Fibroblast of lung (primary cell): ENCODE results near the gene DNPEP. TPM values are rescaled to one million over a fixed set of nuclear protein-coding genes. Genes with fewer than 3 reads are reported as not detected.

ENCODE experiments used
- DNase-seq, 2 donors: peaks; one replicate each; pipeline versions ENCODE4 v3.0.0 to v3.0.0-alpha.2; 2010; ENCODE audit warnings: low read depth in 2 of 2
- H2AFZ ChIP-seq: 2 replicates; pipeline ENCODE4 v1.5.1; 2012; ENCODE audit warnings: low read length, control low read depth, inconsistent platforms
- H3K27ac ChIP-seq: 2 replicates; pipeline ENCODE4 v1.5.1; 2011; ENCODE audit warnings: low read length, control low read depth; ENCODE audit not compliant: insufficient read depth
- H3K27me3 ChIP-seq: 2 replicates; pipeline ENCODE4 v1.5.1; 2011; ENCODE audit warnings: mild to moderate bottlenecking, low read length; ENCODE audit not compliant: control insufficient read depth, insufficient read depth
- H3K36me3 ChIP-seq: 2 replicates; pipeline ENCODE4 v1.5.1; 2011; ENCODE audit warnings: low read length; ENCODE audit not compliant: control insufficient read depth, insufficient read depth
- H3K4me1 ChIP-seq: 2 replicates; pipeline ENCODE4 v1.5.1; 2011; ENCODE audit warnings: low read length; ENCODE audit not compliant: control insufficient read depth, insufficient read depth; ENCODE audit errors: extremely low read depth
- H3K4me2 ChIP-seq: 2 replicates; pipeline ENCODE4 v1.5.1; 2011; ENCODE audit warnings: low read length, control low read depth; ENCODE audit not compliant: insufficient read depth; ENCODE audit errors: extremely low read depth
- H3K4me3 ChIP-seq, 4 experiments: fragments of 200-600 bp in 1 of 4; sonication (generic) in 1 of 4; replicated peaks in 1 of 4; 2 replicates each; pipeline ENCODE4 v1.5.1; 2011 to 2016; ENCODE audit warnings: low read length in 4 of 4, low read depth in 3 of 4, mild to moderate bottlenecking in 3 of 4, control low read depth in 2 of 4, inconsistent platforms in 1 of 4, mixed read lengths in 1 of 4; ENCODE audit not compliant: insufficient read depth in 1 of 4; ENCODE audit errors: control extremely low read depth in 1 of 4
- H3K79me2 ChIP-seq: 2 replicates; pipeline ENCODE4 v1.5.1; 2012; ENCODE audit warnings: mild to moderate bottlenecking, low read length, inconsistent platforms; ENCODE audit not compliant: control insufficient read depth, insufficient read depth
- H3K9ac ChIP-seq: 2 replicates; pipeline ENCODE4 v1.5.1; 2011; ENCODE audit warnings: mild to moderate bottlenecking, low read length, control low read depth; ENCODE audit not compliant: insufficient read depth
- H3K9me3 ChIP-seq: 2 replicates; pipeline ENCODE4 v1.5.1; 2012; ENCODE audit warnings: low read depth, low read length; ENCODE audit not compliant: control insufficient read depth, insufficient read depth
- H4K20me1 ChIP-seq: 2 replicates; pipeline ENCODE4 v1.5.1; 2011; ENCODE audit warnings: low read length; ENCODE audit not compliant: control insufficient read depth, insufficient read depth; ENCODE audit errors: extremely low read depth
- EZH2 ChIP-seq: IDR thresholded peaks from 2 replicates; pipeline ENCODE4 v1.5.1; 2012; ENCODE audit warnings: low read length, control low read depth, mild to moderate bottlenecking; ENCODE audit errors: missing control alignments
- polyA plus RNA-seq, 2 donors: library from polyadenylated mRNA; depleted of rRNA in 1 of 2; stranded (reverse) in 1 of 2; unstranded in 1 of 2; fragments of >200 nt; gene quantifications; 2 replicates each; pipeline ENCODE4 v1.2.1, GENCODE V29; 2011 to 2012; ENCODE audit warnings: missing spikeins in 1 of 2
- total RNA-seq: library from RNA; depleted of rRNA; stranded (reverse); fragments of >200 nt; gene quantifications from 2 replicates; pipeline ENCODE4 v1.2.1, GENCODE V29; 2014
- TF ChIP-seq, protein P1 (sequence below), 2 donors: IDR thresholded peaks in 1 of 2; conservative IDR thresholded peaks in 1 of 2; 1 replicate in 1 of 2; 2 replicates in 1 of 2; pipeline ENCODE4 v1.5.1; 2011 to 2012; ENCODE audit warnings: low read length in 2 of 2, control low read depth in 1 of 2, inconsistent platforms in 1 of 2, low read depth in 1 of 2, mild to moderate bottlenecking in 1 of 2

The DNPEP gene
- total and polyA plus RNA-seq, 2 donors (not counting 1 experiment from before 2014, with no cell fraction given): 38.2 to 72.5 TPM

DNA sequence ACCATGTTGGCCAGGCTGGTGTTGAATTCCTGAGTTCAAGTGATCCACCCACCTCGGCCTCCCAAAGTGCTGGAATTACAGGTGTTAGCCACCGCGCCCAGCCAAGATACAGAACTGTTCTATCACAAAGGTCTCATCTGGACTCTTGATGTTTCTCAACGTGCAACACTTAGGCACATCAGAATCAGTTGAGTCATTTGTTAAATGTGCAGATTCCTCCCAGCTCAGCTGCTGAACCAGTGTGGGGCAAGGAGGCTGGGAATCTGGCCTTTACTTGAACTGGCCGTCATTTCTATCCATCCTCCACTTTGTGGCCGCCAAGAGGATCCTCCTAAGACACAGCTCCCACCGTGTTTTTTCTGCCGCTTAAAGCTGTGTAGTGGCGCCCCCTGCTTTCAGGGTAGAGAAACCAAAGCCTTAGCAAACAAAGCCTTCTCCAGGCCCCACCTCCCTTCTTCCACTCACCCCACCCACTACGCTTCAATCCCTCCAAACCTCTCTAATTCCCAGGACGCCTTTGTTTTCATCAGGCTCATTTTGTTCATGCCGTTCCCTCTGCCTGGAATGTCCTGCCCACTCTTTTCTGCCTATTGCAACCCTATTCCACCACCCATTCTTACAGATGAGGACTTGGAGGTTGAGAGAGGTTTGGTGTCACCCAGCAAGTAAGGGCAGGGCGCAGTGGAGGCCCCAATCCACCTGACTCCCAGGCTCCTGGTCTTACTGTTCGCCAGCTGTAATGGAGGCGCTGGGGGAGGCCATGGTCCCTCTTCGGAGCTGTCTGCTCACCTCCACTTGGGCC lies 46.2 kb upstream of the DNPEP start:
- H3K79me2 ChIP-seq: no peaks in the 10 kb centered on the region
- no peak overlapping the region for H3K4me2 ChIP-seq
- no peak overlapping the region for H3K9ac ChIP-seq
- H2AFZ ChIP-seq: no peak overlapping the region
- no peaks in the 10 kb centered on the region for H3K9me3 ChIP-seq
- H4K20me1 ChIP-seq: no peaks in the 10 kb centered on the region
- H3K4me3 ChIP-seq: no peak overlapping the region
- peak; percentile 67 to 72 for DNase-seq
- H3K4me1 ChIP-seq: no peaks in the 10 kb centered on the region
- TF ChIP-seq, protein P1, sequence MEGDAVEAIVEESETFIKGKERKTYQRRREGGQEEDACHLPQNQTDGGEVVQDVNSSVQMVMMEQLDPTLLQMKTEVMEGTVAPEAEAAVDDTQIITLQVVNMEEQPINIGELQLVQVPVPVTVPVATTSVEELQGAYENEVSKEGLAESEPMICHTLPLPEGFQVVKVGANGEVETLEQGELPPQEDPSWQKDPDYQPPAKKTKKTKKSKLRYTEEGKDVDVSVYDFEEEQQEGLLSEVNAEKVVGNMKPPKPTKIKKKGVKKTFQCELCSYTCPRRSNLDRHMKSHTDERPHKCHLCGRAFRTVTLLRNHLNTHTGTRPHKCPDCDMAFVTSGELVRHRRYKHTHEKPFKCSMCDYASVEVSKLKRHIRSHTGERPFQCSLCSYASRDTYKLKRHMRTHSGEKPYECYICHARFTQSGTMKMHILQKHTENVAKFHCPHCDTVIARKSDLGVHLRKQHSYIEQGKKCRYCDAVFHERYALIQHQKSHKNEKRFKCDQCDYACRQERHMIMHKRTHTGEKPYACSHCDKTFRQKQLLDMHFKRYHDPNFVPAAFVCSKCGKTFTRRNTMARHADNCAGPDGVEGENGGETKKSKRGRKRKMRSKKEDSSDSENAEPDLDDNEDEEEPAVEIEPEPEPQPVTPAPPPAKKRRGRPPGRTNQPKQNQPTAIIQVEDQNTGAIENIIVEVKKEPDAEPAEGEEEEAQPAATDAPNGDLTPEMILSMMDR (conservative IDR thresholded peaks at IDR 0.05 in 1 of 2, IDR thresholded peaks at IDR 0.05 in 1 of 2; ENCODE audit: low read depth in 1 of 2, low read length in 2 of 2): peak; percentile 40 to 57
- TF ChIP-seq EZH2: no peak
- no peaks in the 10 kb centered on the region for H3K36me3 ChIP-seq
- H3K27me3 ChIP-seq: peaks cover 8% of the 10 kb centered on the region
- no peak overlapping the region for H3K27ac ChIP-seq

- no peak for TF ChIP-seq EZH2
- TF ChIP-seq, protein P1 (conservative IDR thresholded peaks at IDR 0.05 in 1 of 2, IDR thresholded peaks at IDR 0.05 in 1 of 2; ENCODE audit: low read depth in 1 of 2, low read length in 2 of 2): peak in 1 of 2 donors; percentile 27
- Histone ChIP-seq H3K4me2 (no peak overlapping the region), H3K27ac (no peak overlapping the region), H4K20me1 (no peaks in the 10 kb centered on the region), H3K36me3 (no peaks in the 10 kb centered on the region), H3K4me1 (no peaks in the 10 kb centered on the region), H2AFZ (no peak overlapping the region), H3K9me3 (no peaks in the 10 kb centered on the region), H3K79me2 (no peaks in the 10 kb centered on the region), H3K27me3 (peaks cover 3% of the 10 kb centered on the region), H3K9ac (no peak overlapping the region), H3K4me3 (no peak overlapping the region)
- peak; percentile 57 to 69 for DNase-seq
These were observed 43.2 kb upstream of the DNPEP start for GRCh38 chr2:219430633-219431615.
